Loucy (cell line): ENCODE data around the gene TAF6.

Source experiments
- H2AFZ ChIP-seq: fragments of 200-600 bp; sonication (generic); 2 replicates; pipeline ENCODE4 v1.6.0; 2016; ENCODE audit warnings: antibody characterized with exemption, mild to moderate bottlenecking, low read length, moderate library complexity
- H3F3A ChIP-seq: fragments of 200-600 bp; 2 replicates; pipeline ENCODE4 v1.6.0; 2016; ENCODE audit warnings: antibody characterized with exemption, low read depth, mild to moderate bottlenecking
- H3K27me3 ChIP-seq: fragments of 200-600 bp; sonication (generic); 2 replicates; pipeline ENCODE4 v1.6.1; 2014; ENCODE audit warnings: low read length, mild to moderate bottlenecking; ENCODE audit not compliant: insufficient read depth, poor library complexity, severe bottlenecking
- H3K36me3 ChIP-seq: fragments of 200-600 bp; sonication (generic); 2 replicates; pipeline ENCODE4 v1.6.1; 2016; ENCODE audit warnings: low read length; ENCODE audit not compliant: insufficient read depth
- H3K4me1 ChIP-seq: fragments of 200-600 bp; sonication (generic); 2 replicates; pipeline ENCODE4 v1.5.1; 2014; ENCODE audit warnings: low read length, mild to moderate bottlenecking; ENCODE audit not compliant: insufficient read depth, poor library complexity, severe bottlenecking
- H3K4me2 ChIP-seq: fragments of 200-600 bp; sonication (generic); 2 replicates; pipeline ENCODE4 v1.6.0; 2014; ENCODE audit warnings: antibody characterized with exemption, low read length, low read depth, mild to moderate bottlenecking; ENCODE audit not compliant: poor library complexity, severe bottlenecking
- H3K4me3 ChIP-seq: fragments of 200-600 bp; sonication (generic); 2 replicates; pipeline ENCODE4 v1.5.1; 2014; ENCODE audit warnings: low read length, mild to moderate bottlenecking, mixed read lengths; ENCODE audit not compliant: poor library complexity, severe bottlenecking
- H3K79me2 ChIP-seq: fragments of 200-600 bp; sonication (generic); 2 replicates; pipeline ENCODE4 v1.6.1; 2014; ENCODE audit warnings: low read length; ENCODE audit not compliant: insufficient read depth
- H3K9ac ChIP-seq: fragments of 200-600 bp; sonication (generic); 2 replicates; pipeline ENCODE4 v1.6.0; 2014; ENCODE audit warnings: mild to moderate bottlenecking, low read depth, low read length, moderate library complexity; ENCODE audit not compliant: poor library complexity, severe bottlenecking
- H3K9me2 ChIP-seq: fragments of 200-600 bp; sonication (generic); replicated peaks from 2 replicates; pipeline ENCODE4 v1.6.1; 2016; ENCODE audit warnings: low read depth, low read length, mixed read lengths
- H3K9me3 ChIP-seq: fragments of 200-600 bp; sonication (generic); 2 replicates; pipeline ENCODE4 v1.6.1; 2014; ENCODE audit warnings: mild to moderate bottlenecking, antibody characterized with exemption, low read length, low read depth; ENCODE audit not compliant: insufficient read depth
- H4K20me1 ChIP-seq: fragments of 200-600 bp; sonication (generic); 2 replicates; pipeline ENCODE4 v1.6.0; 2014; ENCODE audit warnings: antibody characterized with exemption, low read length, mild to moderate bottlenecking; ENCODE audit not compliant: insufficient read depth, poor library complexity, severe bottlenecking
- CTCF ChIP-seq: fragments of 200-600 bp; sonication (generic); conservative IDR thresholded peaks from 2 replicates; pipeline ENCODE4 v1.5.1; 2014; ENCODE audit warnings: mild to moderate bottlenecking, antibody characterized with exemption, low read length
- EZH2phosphoT487 ChIP-seq: fragments of 200-600 bp; IDR thresholded peaks from 2 replicates; pipeline ENCODE4 v1.6.1; 2018; ENCODE audit warnings: antibody characterized with exemption, mild to moderate bottlenecking, moderate library complexity, borderline replicate concordance

The TAF6 gene

DNA sequence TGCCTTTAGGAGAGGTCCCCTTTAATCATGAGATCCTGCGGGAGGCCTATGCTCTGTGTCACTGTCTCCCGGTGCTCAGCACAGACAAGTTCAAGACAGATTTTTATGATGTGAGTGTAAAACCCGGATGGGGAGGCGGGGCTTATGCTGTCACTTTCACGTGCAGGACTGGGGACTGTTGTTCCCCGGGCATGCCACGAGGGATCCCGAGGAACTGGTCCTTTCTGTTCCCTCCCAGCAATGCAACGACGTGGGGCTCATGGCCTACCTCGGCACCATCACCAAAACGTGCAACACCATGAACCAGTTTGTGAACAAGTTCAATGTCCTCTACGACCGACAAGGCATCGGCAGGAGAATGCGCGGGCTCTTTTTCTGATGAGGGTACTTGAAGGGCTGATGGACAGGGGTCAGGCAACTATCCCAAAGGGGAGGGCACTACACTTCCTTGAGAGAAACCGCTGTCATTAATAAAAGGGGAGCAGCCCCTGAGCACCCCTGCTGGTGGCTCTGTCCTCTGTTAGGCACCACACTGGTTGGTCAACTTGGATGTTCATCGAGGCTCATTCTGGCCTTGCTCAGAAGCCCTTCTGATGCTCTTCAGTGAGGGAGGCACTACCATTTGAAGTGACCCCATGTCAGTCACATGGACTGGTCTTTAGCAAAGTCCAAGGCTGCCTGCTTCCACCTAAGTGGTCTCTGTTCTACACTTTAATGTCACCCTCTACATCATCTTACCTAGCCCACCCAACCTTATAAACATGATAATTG is 27.6 kb downstream of the TAF6 start:
- Histone ChIP-seq H3K9ac (no peak overlapping the region), H3K36me3 (peaks cover 59% of the 10 kb centered on the region), H3F3A (peaks cover 26% of the 10 kb centered on the region; the same call in 1 of the 2 replicates)

DNA sequence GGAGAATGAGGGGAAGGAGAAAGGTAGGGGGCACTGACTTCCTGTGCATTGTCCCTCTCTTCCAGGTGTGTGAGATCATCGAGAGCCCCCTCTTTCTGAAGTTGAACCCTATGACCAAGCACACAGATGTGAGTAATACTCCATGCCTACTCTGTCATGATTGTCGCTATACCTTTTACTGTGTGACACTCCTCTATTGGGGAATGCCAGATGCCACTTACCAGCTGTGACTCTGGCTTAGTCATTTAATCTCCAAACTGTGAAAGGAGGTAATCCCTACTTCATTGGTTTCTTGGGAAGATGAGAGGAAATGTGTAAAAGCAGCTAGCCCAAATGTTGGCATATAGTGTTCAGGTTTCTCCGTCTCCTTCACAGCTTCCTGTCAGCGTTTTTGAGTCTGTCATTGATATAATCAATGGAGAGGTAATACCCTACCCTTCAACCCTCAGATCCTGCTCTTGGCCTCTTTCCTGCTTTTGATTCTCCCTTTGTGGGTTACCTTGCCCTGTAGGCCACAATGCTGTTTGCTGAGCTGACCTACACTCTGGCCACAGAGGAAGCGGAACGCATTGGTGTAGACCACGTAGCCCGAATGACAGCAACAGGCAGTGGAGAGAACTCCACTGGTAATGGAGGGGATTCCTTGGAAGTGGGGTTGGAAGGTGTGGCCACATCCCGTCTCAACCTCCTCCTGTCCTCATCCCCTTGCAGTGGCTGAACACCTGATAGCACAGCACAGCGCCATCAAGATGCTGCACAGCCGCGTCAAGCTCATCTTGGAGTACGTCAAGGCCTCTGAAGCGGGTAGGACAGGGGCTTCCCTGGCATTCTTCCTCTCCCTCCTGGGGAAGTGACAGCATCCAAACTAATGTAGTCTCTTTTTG is 28.4 kb downstream of the TAF6 start:
- Histone ChIP-seq H4K20me1 (peaks cover 43% of the 10 kb centered on the region), H3K79me2 (peaks cover 57% of the 10 kb centered on the region), H3K9me2 (no peaks in the 10 kb centered on the region), H3K36me3 (peaks cover 50% of the 10 kb centered on the region), H3K9me3 (no peaks in the 10 kb centered on the region), H3K4me3 (no peak overlapping the region), H2AFZ (no peak overlapping the region), H3K4me1 (peaks cover 19% of the 10 kb centered on the region), H3K4me2 (peak overlapping the region; percentile 98), H3F3A (peaks cover 26% of the 10 kb centered on the region; the same call in 1 of the 2 replicates), H3K9ac (no peak overlapping the region), H3K27me3 (no peaks in the 10 kb centered on the region)
- no peak for TF ChIP-seq CTCF
- TF ChIP-seq EZH2phosphoT487 = no peak

More for the DNA sequence above, 27.6 kb downstream of the TAF6 start:
- H3K4me2 ChIP-seq = no peak overlapping the region
- H3K4me1 ChIP-seq = peaks cover 19% of the 10 kb centered on the region
- no peak for TF ChIP-seq EZH2phosphoT487
- TF ChIP-seq CTCF = peak; percentile 21; the same call in 1 of the 2 replicates
- H3K27me3 ChIP-seq = no peaks in the 10 kb centered on the region
- H3K9me3 ChIP-seq = no peaks in the 10 kb centered on the region
- no peak overlapping the region for H3K4me3 ChIP-seq
- H3K9me2 ChIP-seq = no peaks in the 10 kb centered on the region
- peaks cover 50% of the 10 kb centered on the region for H4K20me1 ChIP-seq
- peaks cover 65% of the 10 kb centered on the region for H3K79me2 ChIP-seq
- H2AFZ ChIP-seq = no peak overlapping the region

DNA sequence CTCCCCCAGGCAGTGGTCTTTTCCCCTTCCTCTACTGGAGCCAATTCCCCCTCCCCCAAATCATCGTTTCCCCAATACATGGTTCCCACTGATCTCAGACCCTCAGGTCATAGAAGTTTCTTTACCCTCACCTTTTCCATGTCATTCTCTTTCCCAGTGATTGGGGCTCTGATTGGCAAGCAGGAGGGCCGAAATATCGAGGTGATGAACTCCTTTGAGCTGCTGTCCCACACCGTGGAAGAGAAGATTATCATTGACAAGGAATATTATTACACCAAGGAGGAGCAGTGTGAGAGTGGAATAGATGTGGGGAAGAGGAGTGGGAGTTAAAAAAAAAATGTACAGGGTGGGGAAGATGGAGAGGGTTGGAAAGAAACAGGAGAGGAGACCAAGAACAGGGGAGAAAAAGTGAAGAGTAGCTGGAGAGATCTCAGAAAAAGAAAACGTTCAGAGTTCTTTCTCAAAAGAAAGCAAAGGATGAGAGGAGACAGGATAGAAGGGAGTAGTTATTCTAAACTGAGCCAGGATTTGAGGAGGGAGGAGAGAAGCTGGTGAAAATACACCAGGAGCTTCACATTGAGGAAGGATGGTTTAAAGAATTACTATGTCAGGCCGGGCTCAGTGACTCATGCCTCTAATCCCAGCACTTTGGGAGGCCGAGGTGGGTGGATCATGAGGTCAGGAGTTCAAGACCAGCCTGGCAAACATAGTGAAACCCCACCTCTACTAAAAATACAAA is 29.5 kb downstream of the TAF6 start:
- Histone ChIP-seq H3K79me2 (peaks cover 45% of the 10 kb centered on the region), H3K36me3 (peaks cover 39% of the 10 kb centered on the region), H4K20me1 (peaks cover 32% of the 10 kb centered on the region), H3K9ac (peak overlapping the region; percentile 97), H3K27me3 (no peaks in the 10 kb centered on the region), H3K9me2 (no peaks in the 10 kb centered on the region), H3F3A (peaks cover 25% of the 10 kb centered on the region; the same call in 1 of the 2 replicates), H3K9me3 (no peaks in the 10 kb centered on the region), H3K4me1 (peaks cover 19% of the 10 kb centered on the region), H3K4me3 (peak overlapping the region; percentile 97), H3K4me2 (peak overlapping the region; percentile 98), H2AFZ (peak overlapping the region; percentile 96)
- TF ChIP-seq CTCF (no peak), EZH2phosphoT487 (no peak)
